Astrocyte (in vitro differentiated cells and primary cell): Measurements from ENCODE around the gene CAPRIN1.

Experiments
- EZH2 ChIP-seq: IDR thresholded peaks from 2 replicates; pipeline ENCODE4 v1.6.1; 2012; ENCODE audit warnings: mild to moderate bottlenecking, low read length, inconsistent platforms; ENCODE audit not compliant: insufficient read depth
- TF ChIP-seq, protein P1 (sequence below): IDR thresholded peaks from 2 replicates; pipeline ENCODE4 v1.5.1; 2011; ENCODE audit warnings: low read depth, mild to moderate bottlenecking, inconsistent platforms, low read length, moderate library complexity; ENCODE audit not compliant: insufficient read depth

DNA sequence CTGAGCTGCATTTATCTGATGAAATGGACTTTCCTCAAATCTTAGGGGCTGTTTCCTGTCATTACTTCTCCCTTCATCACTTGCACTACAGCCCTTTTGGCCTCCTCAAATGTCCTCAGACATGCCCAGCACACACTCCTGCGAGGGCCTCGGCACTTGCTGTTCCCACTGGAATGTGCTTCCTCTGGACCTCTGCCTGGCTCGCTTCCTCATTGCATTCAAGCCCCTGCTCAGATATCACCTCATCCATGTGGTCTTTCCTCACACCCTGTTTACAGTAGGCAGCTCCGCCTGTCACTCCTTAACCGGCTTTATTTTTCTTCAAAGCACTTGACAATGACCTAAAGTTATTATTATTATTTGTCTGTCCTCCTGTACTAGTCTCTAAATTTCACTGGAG lies 62.9 kb downstream of the CAPRIN1 start:
- no peak for TF ChIP-seq EZH2
- TF ChIP-seq, protein P1, sequence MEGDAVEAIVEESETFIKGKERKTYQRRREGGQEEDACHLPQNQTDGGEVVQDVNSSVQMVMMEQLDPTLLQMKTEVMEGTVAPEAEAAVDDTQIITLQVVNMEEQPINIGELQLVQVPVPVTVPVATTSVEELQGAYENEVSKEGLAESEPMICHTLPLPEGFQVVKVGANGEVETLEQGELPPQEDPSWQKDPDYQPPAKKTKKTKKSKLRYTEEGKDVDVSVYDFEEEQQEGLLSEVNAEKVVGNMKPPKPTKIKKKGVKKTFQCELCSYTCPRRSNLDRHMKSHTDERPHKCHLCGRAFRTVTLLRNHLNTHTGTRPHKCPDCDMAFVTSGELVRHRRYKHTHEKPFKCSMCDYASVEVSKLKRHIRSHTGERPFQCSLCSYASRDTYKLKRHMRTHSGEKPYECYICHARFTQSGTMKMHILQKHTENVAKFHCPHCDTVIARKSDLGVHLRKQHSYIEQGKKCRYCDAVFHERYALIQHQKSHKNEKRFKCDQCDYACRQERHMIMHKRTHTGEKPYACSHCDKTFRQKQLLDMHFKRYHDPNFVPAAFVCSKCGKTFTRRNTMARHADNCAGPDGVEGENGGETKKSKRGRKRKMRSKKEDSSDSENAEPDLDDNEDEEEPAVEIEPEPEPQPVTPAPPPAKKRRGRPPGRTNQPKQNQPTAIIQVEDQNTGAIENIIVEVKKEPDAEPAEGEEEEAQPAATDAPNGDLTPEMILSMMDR = no peak
